NCI-H82 treated with DMSO at 0.1 percent for 48 hours (cell line): ENCODE results near the gene COL11A1.

Source experiments
- DNase-seq: peaks from one replicate; lab custom pipeline; 2025; ENCODE audit not compliant: unreplicated experiment; lab: John Stamatoyannopoulos, UW

COL11A1 gene

GRCh38 chr1:102919659-102920058, 188.7 kb downstream of the COL11A1 start:
- no peak for DNase-seq

GRCh38 chr1:102901996-102902395, 206.3 kb downstream of the COL11A1 start:
- DNase-seq: no peak

GRCh38 chr1:102899935-102900334, 208.4 kb downstream of the COL11A1 start:
- no peak for DNase-seq

- no peak for DNase-seq
Measured at GRCh38 chr1:102897557-102897956, 210.8 kb downstream of the COL11A1 start.

GRCh38 chr1:102896771-102897170, 211.6 kb downstream of the COL11A1 start:
- DNase-seq: no peak

- no peak for DNase-seq
Measured at GRCh38 chr1:102896286-102896685, 212.0 kb downstream of the COL11A1 start.

GRCh38 chr1:102891868-102892625, 216.3 kb downstream of the COL11A1 start:
- DNase-seq: no peak

GRCh38 chr1:102886638-102887037, 221.7 kb downstream of the COL11A1 start:
- no peak for DNase-seq

GRCh38 chr1:102884238-102884637, 224.1 kb downstream of the COL11A1 start:
- DNase-seq: no peak

GRCh38 chr1:102879439-102879993, 228.8 kb downstream of the COL11A1 start:
- no peak for DNase-seq

- DNase-seq: no peak
Measured at GRCh38 chr1:102875756-102876155, 232.6 kb downstream of the COL11A1 start.

- no peak for DNase-seq
Measured at GRCh38 chr1:102872526-102872925, 235.8 kb downstream of the COL11A1 start.

- DNase-seq: no peak
Measured at GRCh38 chr1:102872097-102872496, 236.2 kb downstream of the COL11A1 start.

- no peak for DNase-seq
Measured at GRCh38 chr1:102863704-102864103, 244.6 kb downstream of the COL11A1 start.

GRCh38 chr1:102861247-102861646, 247.1 kb downstream of the COL11A1 start:
- DNase-seq: no peak

- no peak for DNase-seq
Measured at GRCh38 chr1:102858695-102859094, 249.6 kb downstream of the COL11A1 start.

- DNase-seq: no peak
Measured at GRCh38 chr1:102857251-102857650, 251.1 kb downstream of the COL11A1 start.

- DNase-seq: no peak
Measured at GRCh38 chr1:102853701-102854187, 254.6 kb downstream of the COL11A1 start.

- no peak for DNase-seq
Measured at GRCh38 chr1:102853136-102853535, 255.2 kb downstream of the COL11A1 start.

- no peak for DNase-seq
Measured at GRCh38 chr1:102852613-102853012, 255.7 kb downstream of the COL11A1 start.

GRCh38 chr1:102851616-102852015, 256.7 kb downstream of the COL11A1 start:
- DNase-seq: no peak

GRCh38 chr1:102842606-102843005, 265.7 kb downstream of the COL11A1 start:
- no peak for DNase-seq

GRCh38 chr1:102840741-102841140, 267.6 kb downstream of the COL11A1 start:
- DNase-seq: no peak
